Endothelial cell of umbilical vein (primary cell): ENCODE results near the gene VANGL1. TPM values are rescaled to one million over a fixed set of nuclear protein-coding genes. Genes with fewer than 3 reads are reported as not detected.

Experiments used
- BruUV-seq: library from RNA; stranded (reverse); fragments of 400-500 nt; replicated peaks from 2 replicates; lab custom pipeline; 2021; lab: Mats Ljungman, UMichigan
- CTCF ChIA-PET: fragments of 300-600, 350-600 bp; sonication (Branson Sonifier 250); formaldehyde crosslinking; loops from one replicate; lab custom pipeline; 2021; ENCODE audit warnings: antibody characterized with exemption, inconsistent platforms; lab: Charles Lee
- POLR2A ChIA-PET: fragments of 300-600, 350-600 bp; sonication (Branson Sonifier 250); formaldehyde crosslinking; loops from one replicate; lab custom pipeline; 2021; ENCODE audit warnings: antibody characterized with exemption, inconsistent platforms; lab: Charles Lee
- DNase-seq: peaks from one replicate; pipeline ENCODE4 v3.0.0-alpha.2; 2011; ENCODE audit warnings: low read depth, low spot score
- FAIRE-seq: peaks from 2 replicates; lab custom pipeline; 2011; peaks lifted over from hg19 to GRCh38; lab: Jason Lieb, UNC
- H2AFZ ChIP-seq: 2 replicates; pipeline ENCODE4 v1.6.0; 2012; ENCODE audit warnings: low read depth, low read length, control low read depth, inconsistent platforms
- H3K27ac ChIP-seq: 2 replicates; pipeline ENCODE4 v1.5.1; 2011; ENCODE audit warnings: low read depth, mild to moderate bottlenecking, control low read depth, low read length, moderate library complexity; ENCODE audit not compliant: insufficient read depth
- H3K27me3 ChIP-seq, 2 experiments: 2 replicates each; pipeline versions ENCODE4 v1.6.0 to v1.6.1; 2011; ENCODE audit warnings: low read length in 2 of 2, mixed read lengths in 1 of 2; ENCODE audit not compliant: control insufficient read depth in 2 of 2, insufficient read depth in 2 of 2
- H3K36me3 ChIP-seq, 2 experiments: 2 replicates in 1 of 2; 3 replicates in 1 of 2; pipeline ENCODE4 v1.5.1; 2011; ENCODE audit warnings: low read length in 2 of 2, mild to moderate bottlenecking in 1 of 2, moderate library complexity in 1 of 2; ENCODE audit not compliant: control insufficient read depth in 2 of 2, insufficient read depth in 2 of 2; ENCODE audit errors: extremely low read depth in 1 of 2
- H3K4me1 ChIP-seq: 3 replicates; pipeline ENCODE4 v1.5.1; 2011; ENCODE audit warnings: mild to moderate bottlenecking, low read length; ENCODE audit not compliant: control insufficient read depth, insufficient read depth; ENCODE audit errors: extremely low read depth
- H3K4me2 ChIP-seq: 2 replicates; pipeline ENCODE4 v1.6.1; 2011; ENCODE audit warnings: low read length, control low read depth, mixed read lengths; ENCODE audit not compliant: insufficient read depth
- H3K4me3 ChIP-seq, 3 experiments: fragments of 200-600 bp in 1 of 3; sonication (generic), shearing (Covaris generic) in 1 of 3; replicated peaks in 1 of 3; 2 replicates each; pipeline ENCODE4 v1.5.1; 2011 to 2016; ENCODE audit warnings: control low read depth in 3 of 3, low read length in 3 of 3, mild to moderate bottlenecking in 2 of 3, inconsistent platforms in 1 of 3, low read depth in 1 of 3, moderate library complexity in 1 of 3; ENCODE audit not compliant: insufficient read depth in 1 of 3
- H3K79me2 ChIP-seq: 2 replicates; pipeline ENCODE4 v1.6.0; 2012; ENCODE audit warnings: low read length, inconsistent platforms; ENCODE audit not compliant: control insufficient read depth, insufficient read depth
- H3K9ac ChIP-seq: replicated peaks from 2 replicates; pipeline ENCODE3; 2011; ENCODE audit warnings: low read length, control low read depth; ENCODE audit not compliant: insufficient read depth; ENCODE audit errors: extremely low read depth
- H3K9me1 ChIP-seq: replicated peaks from 3 replicates; pipeline ENCODE4 v1.6.0; 2011; ENCODE audit warnings: mild to moderate bottlenecking, low read length; ENCODE audit not compliant: control insufficient read depth, insufficient read depth; ENCODE audit errors: extremely low read depth
- H3K9me3 ChIP-seq: replicated peaks from 2 replicates; pipeline ENCODE4 v1.5.1; 2012; ENCODE audit warnings: low read length, inconsistent platforms; ENCODE audit not compliant: control insufficient read depth, insufficient read depth
- H4K20me1 ChIP-seq: replicated peaks from 2 replicates; pipeline ENCODE3; 2011; ENCODE audit warnings: mild to moderate bottlenecking, low read length; ENCODE audit not compliant: control insufficient read depth, insufficient read depth; ENCODE audit errors: extremely low read depth
- CTCF ChIP-seq, 2 donors: IDR thresholded peaks; 1 replicate in 1 of 2; 2 replicates in 1 of 2; pipeline ENCODE4 v1.5.1; 2011; ENCODE audit warnings: low read length in 2 of 2, mild to moderate bottlenecking in 2 of 2, moderate library complexity in 2 of 2, control low read depth in 1 of 2, inconsistent platforms in 1 of 2, low read depth in 1 of 2; ENCODE audit not compliant: insufficient read depth in 1 of 2; ENCODE audit errors: extremely low read depth in 1 of 2
- EZH2 ChIP-seq: IDR thresholded peaks from 2 replicates; pipeline ENCODE4 v1.6.1; 2012; ENCODE audit warnings: borderline replicate concordance, low read depth, mild to moderate bottlenecking, moderate library complexity, low read length, inconsistent platforms; ENCODE audit not compliant: severe bottlenecking
- FOS ChIP-seq: IDR thresholded peaks from 2 replicates; pipeline ENCODE4 v1.6.1; 2011; ENCODE audit warnings: mild to moderate bottlenecking, low read length, moderate library complexity, borderline replicate concordance; ENCODE audit not compliant: insufficient read depth
- GATA2 ChIP-seq: IDR thresholded peaks from 2 replicates; pipeline ENCODE4 v1.7.0; 2011; ENCODE audit warnings: low read depth, mild to moderate bottlenecking, moderate library complexity, mixed read lengths, low read length; ENCODE audit not compliant: insufficient read length, insufficient read depth
- JUN ChIP-seq: IDR thresholded peaks from 2 replicates; pipeline ENCODE4 v1.6.1; 2011; ENCODE audit warnings: borderline replicate concordance, low read depth; ENCODE audit not compliant: insufficient read length, insufficient read depth
- MYC ChIP-seq: IDR thresholded peaks from one replicate; pipeline ENCODE4 v1.6.1; 2011; ENCODE audit warnings: mild to moderate bottlenecking, low read depth, low read length
- POLR2A ChIP-seq: IDR thresholded peaks from 2 replicates; pipeline ENCODE4 v1.6.1; 2012; ENCODE audit warnings: low read depth, mild to moderate bottlenecking, control low read depth, low read length
- POLR2AphosphoS5 ChIP-seq: IDR thresholded peaks from 2 replicates; pipeline ENCODE4 v1.6.1; 2012; ENCODE audit warnings: low read depth, mild to moderate bottlenecking, control low read depth, low read length, moderate library complexity; ENCODE audit not compliant: insufficient read depth
- dilution Hi-C: fragments of 300-500 bp; cut with MboI; formaldehyde crosslinking; loops from one replicate; pipeline ENCODE4 v1.15.0; 2019; ENCODE audit warnings: low sequenced_read_pairs; ENCODE audit not compliant: extremely low pct_ligation_motif_present
- intact Hi-C: fragments of 100-400 bp; cut with micrococcal nuclease; formaldehyde crosslinking; loops from one replicate; pipeline ENCODE4 v1.10.0; 2022
- polyA plus RNA-seq, 4 experiments: library from polyadenylated mRNA; depleted of rRNA in 3 of 4; stranded (reverse) in 3 of 4; unstranded in 1 of 4; fragments of >200 nt; gene quantifications; 2 replicates each; pipeline versions ENCODE4 v1.2.1 to v1.2.3, GENCODE V29; 2011 to 2012; ENCODE audit warnings: missing spikeins in 1 of 4
- total RNA-seq: library from RNA; stranded (reverse); gene quantifications from 2 replicates; pipeline ENCODE4 v1.2.3, GENCODE V29; 2021
- TF ChIP-seq, protein P1 (sequence below): IDR thresholded peaks from 2 replicates; pipeline ENCODE4 v1.6.1; 2011; ENCODE audit not compliant: insufficient read depth, insufficient read length

Gene VANGL1
- total and polyA plus RNA-seq, 2 donors (not counting 3 experiments of a cell fraction or from before 2014, with no cell fraction given): 15.0 to 24.8 TPM

GRCh38 chr1:115655916-115656315 is 14.1 kb downstream of the VANGL1 start:
- no peak overlapping the region for H2AFZ ChIP-seq
- H3K36me3 ChIP-seq: peaks cover 5 to 6% of the 10 kb centered on the region in 2 experiments
- POLR2A ChIA-PET: no interaction called here
- no peak overlapping the region for H3K4me3 ChIP-seq
- no peaks in the 10 kb centered on the region for H3K9me1 ChIP-seq
- no TSS peak for BruUV-seq
- dilution Hi-C loops: no loop called here
- DNase-seq (no peak), FAIRE-seq (no peak)
- no peak overlapping the region for H3K4me2 ChIP-seq
- CTCF ChIA-PET: interaction anchor here (0.7 to 1.2 kb wide), 2 partner anchors 9 to 14 kb away, joined by 3 read pairs; no protein-coding TSS in a partner anchor
- no peaks in the 10 kb centered on the region for H3K27me3 ChIP-seq
- H3K27ac ChIP-seq: no peak overlapping the region
- intact Hi-C loops: loop anchor here (2.0 kb wide), 1 partner anchor 13 kb away; no protein-coding TSS in a partner anchor
- no peaks in the 10 kb centered on the region for H4K20me1 ChIP-seq
- peaks cover 30% of the 10 kb centered on the region for H3K79me2 ChIP-seq
- H3K9ac ChIP-seq: no peak overlapping the region
- peaks cover 15% of the 10 kb centered on the region for H3K4me1 ChIP-seq
- no peak for TF ChIP-seq FOS
- TF ChIP-seq MYC: no peak
- TF ChIP-seq, protein P1, sequence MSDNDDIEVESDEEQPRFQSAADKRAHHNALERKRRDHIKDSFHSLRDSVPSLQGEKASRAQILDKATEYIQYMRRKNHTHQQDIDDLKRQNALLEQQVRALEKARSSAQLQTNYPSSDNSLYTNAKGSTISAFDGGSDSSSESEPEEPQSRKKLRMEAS: no peak
- TF ChIP-seq GATA2: no peak
- TF ChIP-seq CTCF (IDR thresholded peaks at IDR 0.05; ENCODE audit: extremely low read depth in 1 of 2, insufficient read depth in 1 of 2, low read depth in 1 of 2, low read length in 2 of 2): no peak
- no peak for TF ChIP-seq POLR2A
- no peak for TF ChIP-seq JUN
- TF ChIP-seq EZH2: no peak
- TF ChIP-seq POLR2AphosphoS5: no peak
- H3K9me3 ChIP-seq: no peaks in the 10 kb centered on the region
